ENCODE data around the gene SLC6A11.

SLC6A11 gene

DNA sequence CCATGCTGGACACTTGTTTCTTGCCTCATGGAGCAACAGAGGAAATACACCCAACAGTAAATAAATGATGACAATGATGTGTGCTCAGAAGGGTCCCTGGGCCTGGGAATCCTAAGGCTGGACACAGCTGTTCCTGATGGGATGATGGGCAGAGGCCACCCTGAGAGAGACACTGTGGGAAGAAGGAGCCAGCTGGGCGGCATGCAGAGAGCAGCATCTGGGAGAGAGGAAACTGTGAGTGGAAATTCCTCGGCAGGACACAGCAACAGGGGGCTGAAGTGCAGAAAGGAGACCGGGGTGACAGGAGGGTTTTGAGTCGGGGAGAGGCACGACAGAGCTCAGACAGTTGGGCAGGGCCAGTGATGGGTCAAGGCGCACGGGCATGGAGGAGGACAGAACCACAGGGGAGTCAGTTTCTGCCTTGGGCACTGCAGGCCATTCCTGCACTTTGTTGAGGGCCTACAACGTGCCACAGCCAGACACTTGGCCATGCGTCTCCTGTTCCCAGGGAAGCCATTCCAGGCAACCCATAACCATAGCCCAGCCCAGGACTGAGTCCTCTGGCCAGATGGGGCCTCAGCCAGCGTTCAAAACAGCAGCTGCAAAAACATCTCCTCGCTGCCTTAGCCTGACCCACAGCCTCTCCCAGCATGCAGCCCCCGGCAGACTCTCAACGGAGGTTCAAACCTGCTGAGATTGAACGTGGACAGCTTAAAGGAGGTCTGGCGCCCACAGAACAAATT lies 139.9 kb downstream of the SLC6A11 start:
- ATAC-seq (no peak), DNase-seq (no peak)

DNA sequence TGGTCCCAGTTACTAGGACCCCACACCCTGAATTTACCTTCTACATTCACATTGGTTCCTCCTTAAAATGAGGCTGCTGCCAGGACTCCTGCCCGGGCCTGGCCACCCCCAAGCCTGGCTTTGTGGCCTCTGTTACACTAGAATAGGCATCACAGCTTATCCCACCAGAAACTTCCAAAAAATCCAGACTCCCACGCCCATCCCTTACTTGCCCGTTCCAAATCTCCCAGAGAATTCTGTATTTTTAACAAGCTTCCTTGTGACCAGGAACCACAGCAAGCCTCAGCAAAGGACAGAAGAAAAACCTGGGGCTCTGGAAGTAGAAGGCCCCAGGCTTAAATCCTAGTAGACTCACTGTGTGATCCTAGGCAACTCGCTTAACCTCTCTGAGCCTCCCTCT lies 140.5 kb downstream of the SLC6A11 start:
- ATAC-seq (no peak), DNase-seq (no peak)

- no peak for DNase-seq
- ATAC-seq: no peak
Measured at GRCh38 chr3:10956986-10957385, 141.0 kb downstream of the SLC6A11 start.

DNA sequence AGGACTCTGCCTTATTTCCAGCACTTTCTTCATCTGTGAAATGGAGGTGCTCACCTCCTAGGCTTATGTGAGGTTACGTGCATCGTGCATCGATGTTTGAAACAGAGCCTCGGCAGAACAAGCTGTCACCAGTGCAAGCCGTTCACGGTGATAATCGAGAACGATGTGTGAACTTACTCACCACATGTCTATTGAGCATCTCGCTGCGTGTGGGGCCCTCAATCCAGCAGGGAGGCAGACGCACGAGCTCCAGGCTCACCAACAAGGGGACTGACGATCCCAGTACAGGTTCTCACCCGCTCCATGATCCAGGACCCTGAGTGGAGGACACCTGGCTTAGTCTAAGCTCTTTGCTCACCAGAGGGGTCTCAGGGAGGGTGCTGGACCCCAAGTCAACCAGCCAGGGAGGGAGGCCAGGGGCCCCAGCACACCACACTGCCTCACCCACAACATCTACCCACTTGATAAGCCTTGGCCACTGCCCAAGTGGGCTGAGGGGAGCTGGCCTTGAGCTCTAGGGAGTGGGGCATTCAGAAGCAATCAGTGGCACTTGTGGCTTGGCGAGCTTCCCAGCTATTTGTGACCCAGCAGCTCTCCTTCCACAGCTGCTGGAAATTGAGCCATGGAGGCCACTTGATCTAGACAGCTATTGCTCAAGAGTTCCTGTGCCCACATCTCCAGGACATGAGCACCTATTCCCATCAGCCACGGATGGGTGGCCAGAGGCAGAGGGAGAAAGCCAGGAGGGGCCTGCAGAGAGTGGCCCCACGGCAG lies 142.1 kb downstream of the SLC6A11 start:
- DNase-seq: no peak
- no peak for ATAC-seq

DNA sequence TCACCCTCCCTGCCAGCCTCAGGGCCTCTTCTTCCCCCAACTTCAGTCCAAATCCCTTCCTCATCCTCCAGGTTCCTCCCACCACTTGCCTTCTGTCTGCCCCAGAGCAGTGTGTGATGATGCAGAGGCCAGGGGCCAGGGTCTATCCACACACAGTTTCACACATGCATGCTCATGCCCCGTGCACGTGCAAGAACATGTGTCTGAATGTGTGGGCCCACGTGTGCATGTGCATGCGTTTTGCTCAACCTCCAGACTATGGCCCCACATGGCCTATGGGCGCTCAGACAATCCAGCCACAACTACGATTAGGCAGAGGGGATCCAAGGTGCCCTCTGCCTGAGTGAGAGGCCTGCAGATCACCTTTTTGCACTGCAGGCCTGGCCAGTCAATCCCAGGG lies 144.2 kb downstream of the SLC6A11 start:
- ATAC-seq (no peak), DNase-seq (no peak)

DNA sequence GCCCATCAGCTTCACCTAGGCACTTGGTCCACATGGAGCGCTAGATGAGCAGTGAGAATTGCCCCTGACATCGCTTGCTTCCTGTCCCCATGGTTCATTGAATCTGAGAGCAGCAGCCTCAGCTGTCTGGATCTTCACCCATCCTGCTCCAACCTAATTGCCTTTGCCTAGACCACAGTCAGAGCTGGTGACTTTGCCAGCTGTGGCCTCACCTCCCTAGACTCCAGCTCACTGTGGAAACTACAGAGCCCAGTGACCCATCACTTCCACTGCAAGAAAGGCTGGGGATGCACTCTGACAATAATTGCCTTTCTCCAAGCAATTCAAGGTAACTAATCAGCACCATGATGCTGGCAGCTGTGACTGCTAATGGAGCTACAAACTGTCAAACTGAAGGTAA lies 145.9 kb downstream of the SLC6A11 start:
- DNase-seq (no peak), ATAC-seq (no peak)

GRCh38 chr3:10962481-10963036 lies 146.5 kb downstream of the SLC6A11 start:
- ATAC-seq: no peak
- DNase-seq: no peak

- DNase-seq (no peak), ATAC-seq (no peak)
Measured at GRCh38 chr3:10964537-10965167, 148.6 kb downstream of the SLC6A11 start.

DNA sequence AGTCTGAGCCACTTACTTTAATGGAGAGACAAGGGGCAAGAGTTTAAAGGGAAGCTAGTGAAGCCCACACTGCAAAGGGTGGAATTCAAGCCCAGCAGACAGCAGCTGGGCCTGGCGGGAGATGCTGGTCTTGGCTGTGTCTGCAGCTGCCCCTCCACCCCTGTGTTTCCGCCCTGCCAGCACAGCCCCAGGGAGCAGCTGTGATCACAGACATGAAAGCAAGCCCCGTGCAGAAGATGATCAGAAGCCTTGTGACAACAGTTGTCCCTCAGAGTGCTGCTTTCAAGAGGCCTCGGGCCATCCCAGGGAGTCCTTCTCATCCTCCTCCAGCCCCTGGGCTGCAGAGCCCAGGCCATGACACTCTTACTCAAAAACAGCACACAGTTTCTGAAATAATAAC lies 152.4 kb downstream of the SLC6A11 start:
- DNase-seq (no peak), ATAC-seq (no peak)

GRCh38 chr3:10970306-10970960 lies 154.4 kb downstream of the SLC6A11 start:
- DNase-seq (no peak), ATAC-seq (no peak)

- no peak for ATAC-seq
- DNase-seq: no peak
Measured at GRCh38 chr3:10972072-10972782, 156.2 kb downstream of the SLC6A11 start.

GRCh38 chr3:10973046-10973595 lies 157.1 kb downstream of the SLC6A11 start:
- no peak for ATAC-seq
- no peak for DNase-seq

DNA sequence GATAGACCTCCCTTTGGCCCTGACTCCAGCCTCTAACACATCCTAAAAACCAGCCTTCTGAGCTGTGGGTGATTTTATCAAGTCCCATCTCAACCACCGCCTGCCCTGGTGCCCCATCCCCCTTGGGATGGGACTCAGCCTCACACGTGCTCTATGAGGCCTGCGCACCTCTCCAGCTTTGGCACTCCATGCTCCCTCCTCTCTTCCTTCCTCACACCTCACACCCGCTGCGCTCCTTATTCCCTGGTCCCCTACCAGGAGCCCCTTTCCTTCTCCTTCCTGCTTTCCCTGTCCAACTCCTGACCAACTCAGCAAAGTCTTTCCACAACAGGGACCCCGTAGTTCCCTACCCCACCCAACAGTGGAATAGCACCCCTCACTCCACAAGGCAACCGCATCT lies 158.1 kb downstream of the SLC6A11 start:
- DNase-seq: no peak
- ATAC-seq: no peak

GRCh38 chr3:10974746-10975375 lies 158.8 kb downstream of the SLC6A11 start:
- DNase-seq (no peak), ATAC-seq (no peak)

DNA sequence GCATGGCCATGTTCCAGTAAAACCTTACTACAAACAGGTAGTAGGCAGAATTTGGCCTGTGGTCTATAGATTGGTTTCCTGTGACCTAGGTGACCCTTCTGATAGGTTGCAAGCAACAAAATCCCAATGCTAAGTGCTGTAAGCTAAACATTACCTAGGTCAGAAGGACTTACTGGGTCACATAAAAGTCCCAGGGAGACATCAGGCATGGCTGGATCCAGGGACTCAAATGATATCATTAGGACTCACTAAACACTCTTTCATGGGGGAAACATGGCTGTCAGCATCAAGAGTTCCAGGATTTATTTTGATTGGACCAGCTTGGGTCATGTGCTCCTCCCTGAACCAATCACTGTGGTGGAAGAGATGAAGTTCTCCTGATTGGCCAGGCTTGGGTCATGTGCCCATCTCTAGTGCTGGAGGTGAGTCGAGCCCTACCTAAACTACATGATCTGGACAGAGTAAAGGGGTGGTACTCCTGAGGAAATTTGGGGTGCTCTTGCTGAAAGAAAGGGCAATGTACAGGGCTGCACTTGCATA lies 159.7 kb downstream of the SLC6A11 start:
- ATAC-seq: no peak
- no peak for DNase-seq

- ATAC-seq (no peak), DNase-seq (no peak)
Measured at GRCh38 chr3:10976770-10977169, 160.7 kb downstream of the SLC6A11 start.

DNA sequence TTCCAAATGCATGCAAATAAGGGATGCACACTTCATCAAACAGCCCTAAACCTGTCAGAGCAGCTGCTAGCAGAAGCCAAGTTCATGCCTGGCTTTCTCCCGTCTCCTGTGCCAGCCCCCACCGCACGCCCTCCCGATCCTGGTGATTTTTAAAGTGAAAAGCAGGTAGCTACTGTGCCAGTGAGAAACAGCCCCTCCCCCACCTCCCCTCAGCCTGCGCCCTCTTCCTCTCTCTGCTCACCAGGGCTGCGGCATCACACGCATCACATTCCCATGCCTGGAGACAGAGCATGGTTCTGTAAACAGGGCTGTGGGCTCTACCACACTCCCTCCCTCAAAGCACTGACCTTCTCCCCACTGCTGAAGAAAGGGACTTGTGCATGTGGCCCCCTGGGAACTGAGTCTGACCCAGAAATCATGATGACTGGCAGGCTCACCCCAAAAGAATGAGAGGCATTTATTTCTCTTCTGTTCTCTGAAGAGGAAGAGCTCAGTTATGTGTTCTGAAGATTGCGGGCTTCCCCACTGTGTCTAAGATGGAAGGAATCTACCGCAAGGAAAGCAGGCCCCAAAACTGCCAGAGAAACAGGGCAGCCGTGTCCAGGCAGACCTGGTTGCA lies 162.0 kb downstream of the SLC6A11 start:
- ATAC-seq (no peak), DNase-seq (no peak)

GRCh38 chr3:10978956-10979355 lies 162.9 kb downstream of the SLC6A11 start:
- DNase-seq (no peak), ATAC-seq (no peak)

GRCh38 chr3:10980312-10980711 lies 164.3 kb downstream of the SLC6A11 start:
- DNase-seq: no peak
- no peak for ATAC-seq

GRCh38 chr3:10981031-10981430 lies 165.0 kb downstream of the SLC6A11 start:
- no peak for ATAC-seq
- DNase-seq: no peak

Measured in stimulated activated naive CD8-positive, alpha-beta T cell treated with anti-CD3 and anti-CD28 coated beads, Interleukin-15, Interleukin-2, amounts not matched to agents 100 U/mL and 50 U/mL, for 24 hours (primary cell).